H1 (cell line): ENCODE data around the gene CCBE1. TPM values are rescaled to one million over a fixed set of nuclear protein-coding genes. Genes with fewer than 3 reads are reported as not detected.

Experiments
- CTCF ChIA-PET: fragments of 300-600 bp; sonication (Branson Sonifier 250); formaldehyde crosslinking; loops from one replicate; lab custom pipeline; 2021; ENCODE audit not compliant: partially characterized antibody; lab: Charles Lee
- POLR2A ChIA-PET: fragments of 300-600 bp; sonication (Branson Sonifier 250); formaldehyde crosslinking; loops from one replicate; lab custom pipeline; 2021; ENCODE audit warnings: inconsistent platforms; ENCODE audit not compliant: partially characterized antibody; lab: Charles Lee
- DNase-seq, 2 experiments: peaks; one replicate each; pipeline versions ENCODE4 v3.0.0 to v3.0.0-alpha.2; 2010 to 2022; ENCODE audit warnings: low spot score in 2 of 2, low read depth in 1 of 2, mixed read lengths in 1 of 2
- FAIRE-seq: peaks from 2 replicates; lab custom pipeline; 2011; peaks lifted over from hg19 to GRCh38; lab: Jason Lieb, UNC
- H2AFZ ChIP-seq: 2 replicates; pipeline ENCODE4 v1.8.1; 2012; ENCODE audit warnings: low read length, inconsistent platforms
- H2AK5ac ChIP-seq: 2 replicates; pipeline ENCODE4 v1.6.1; 2013; ENCODE audit warnings: low read depth, low read length
- H2BK120ac ChIP-seq: replicated peaks from 2 replicates; pipeline ENCODE3; 2013; ENCODE audit warnings: low read depth, low read length, inconsistent platforms
- H2BK12ac ChIP-seq: 2 replicates; pipeline ENCODE4 v1.6.1; 2013; ENCODE audit warnings: low read depth, low read length
- H2BK15ac ChIP-seq: 2 replicates; pipeline ENCODE4 v1.6.1; 2013; ENCODE audit warnings: low read length
- H2BK20ac ChIP-seq: 2 replicates; pipeline ENCODE4 v1.6.1; 2013; ENCODE audit warnings: low read length
- H2BK5ac ChIP-seq: 2 replicates; pipeline ENCODE4 v1.6.1; 2013; ENCODE audit warnings: low read depth, low read length
- H3K14ac ChIP-seq: 2 replicates; pipeline ENCODE4 v1.6.1; 2013; ENCODE audit warnings: inconsistent platforms; ENCODE audit not compliant: insufficient read length
- H3K18ac ChIP-seq: 2 replicates; pipeline ENCODE4 v1.6.1; 2013; ENCODE audit warnings: low read length; ENCODE audit errors: extremely low read depth
- H3K23ac ChIP-seq: 2 replicates; pipeline ENCODE4 v1.6.1; 2013; ENCODE audit warnings: inconsistent platforms; ENCODE audit not compliant: insufficient read length
- H3K23me2 ChIP-seq: 2 replicates; pipeline ENCODE4 v1.6.1; 2013; ENCODE audit warnings: low read depth, low read length
- H3K27ac ChIP-seq: 2 replicates; pipeline ENCODE4 v1.6.1; 2011; ENCODE audit warnings: low read depth, low read length, inconsistent platforms
- H3K27me3 ChIP-seq, 4 experiments: replicated peaks in 1 of 4; 1 replicate in 1 of 4; 2 replicates in 3 of 4; pipeline versions ENCODE4 v1.6.1 to v1.8.1; 2011 to 2013; ENCODE audit warnings: low read length in 3 of 4, mild to moderate bottlenecking in 3 of 4, inconsistent platforms in 2 of 4, mixed read lengths in 2 of 4, moderate library complexity in 1 of 4; ENCODE audit not compliant: control insufficient read depth in 3 of 4, insufficient read depth in 3 of 4; ENCODE audit errors: extremely low read depth in 1 of 4
- H3K36me3 ChIP-seq, 4 experiments: 2 replicates each; pipeline versions ENCODE4 v1.6.1 to v1.8.1; 2011 to 2013; ENCODE audit warnings: mild to moderate bottlenecking in 4 of 4, low read length in 3 of 4, moderate library complexity in 2 of 4, control low read depth in 1 of 4, inconsistent platforms in 1 of 4; ENCODE audit not compliant: insufficient read depth in 4 of 4, control insufficient read depth in 2 of 4
- H3K4ac ChIP-seq: replicated peaks from 2 replicates; pipeline ENCODE3; 2013; ENCODE audit warnings: low read length, low read depth, mixed read lengths, inconsistent platforms; ENCODE audit not compliant: insufficient read length
- H3K4me1 ChIP-seq, 4 experiments: replicated peaks in 1 of 4; 1 replicate in 1 of 4; 2 replicates in 3 of 4; pipeline versions ENCODE4 v1.6.1 to v1.8.1; 2011 to 2013; ENCODE audit warnings: low read length in 3 of 4, inconsistent platforms in 2 of 4, mixed read lengths in 1 of 4; ENCODE audit not compliant: insufficient read depth in 4 of 4, control insufficient read depth in 3 of 4
- H3K4me2 ChIP-seq, 2 experiments: 2 replicates each; pipeline versions ENCODE4 v1.6.1 to v1.8.1; 2011 to 2013; ENCODE audit warnings: low read depth in 2 of 2, low read length in 2 of 2, control low read depth in 1 of 2, inconsistent platforms in 1 of 2, mild to moderate bottlenecking in 1 of 2; ENCODE audit not compliant: insufficient read depth in 1 of 2
- H3K4me3 ChIP-seq, 4 experiments: fragments of 200-600, 300-600 bp in 1 of 4; sonication (generic), shearing (Covaris generic), sonication (Bioruptor Twin) in 1 of 4; 2 replicates each; pipeline versions ENCODE4 v1.5.1 to v1.8.1; 2011 to 2016; ENCODE audit warnings: low read length in 4 of 4, low read depth in 3 of 4, control low read depth in 2 of 4, inconsistent platforms in 2 of 4, mild to moderate bottlenecking in 2 of 4, mixed read lengths in 1 of 4, moderate library complexity in 1 of 4; ENCODE audit not compliant: insufficient read depth in 2 of 4; ENCODE audit errors: extremely low read depth in 1 of 4
- H3K56ac ChIP-seq: replicated peaks from 2 replicates; pipeline ENCODE3; 2013; ENCODE audit warnings: low read depth, mild to moderate bottlenecking, mixed read lengths, low read length, inconsistent platforms; ENCODE audit not compliant: insufficient read length
- H3K79me1 ChIP-seq: 2 replicates; pipeline ENCODE4 v1.6.1; 2013; ENCODE audit warnings: low read depth, low read length, control low read depth
- H3K79me2 ChIP-seq, 2 experiments: 2 replicates each; pipeline versions ENCODE4 v1.6.1 to v1.8.1; 2012 to 2013; ENCODE audit warnings: low read length in 2 of 2, mild to moderate bottlenecking in 2 of 2, inconsistent platforms in 1 of 2; ENCODE audit not compliant: insufficient read depth in 2 of 2, control insufficient read depth in 1 of 2
- H3K9ac ChIP-seq, 4 experiments: replicated peaks in 1 of 4; 1 replicate in 1 of 4; 2 replicates in 3 of 4; pipeline versions ENCODE4 v1.6.1 to v1.8.1; 2011 to 2013; ENCODE audit warnings: low read depth in 3 of 4, low read length in 3 of 4, control low read depth in 2 of 4, mild to moderate bottlenecking in 2 of 4, moderate library complexity in 2 of 4, inconsistent platforms in 1 of 4; ENCODE audit errors: extremely low read depth in 1 of 4
- H3K9me3 ChIP-seq, 2 experiments: 2 replicates each; pipeline versions ENCODE4 v1.6.1 to v1.8.1; 2012 to 2013; ENCODE audit warnings: mild to moderate bottlenecking in 2 of 2, moderate library complexity in 2 of 2, control low read depth in 1 of 2, inconsistent platforms in 1 of 2, low read depth in 1 of 2, low read length in 1 of 2, mixed read lengths in 1 of 2; ENCODE audit not compliant: insufficient read depth in 2 of 2
- H4K20me1 ChIP-seq, 2 experiments: replicated peaks in 1 of 2; 2 replicates each; pipeline versions ENCODE3 to v1.8.1; 2011 to 2013; ENCODE audit warnings: inconsistent platforms in 2 of 2, low read length in 2 of 2, mild to moderate bottlenecking in 1 of 2; ENCODE audit not compliant: insufficient read depth in 2 of 2, control insufficient read depth in 1 of 2
- H4K5ac ChIP-seq: 2 replicates; pipeline ENCODE4 v1.6.1; 2013; ENCODE audit warnings: low read length, low read depth, mixed read lengths, inconsistent platforms; ENCODE audit not compliant: insufficient read length
- H4K8ac ChIP-seq: 2 replicates; pipeline ENCODE4 v1.8.0; 2013; ENCODE audit warnings: mild to moderate bottlenecking, moderate library complexity, low read length, inconsistent platforms; ENCODE audit not compliant: insufficient read depth; ENCODE audit errors: extremely low read depth
- H4K91ac ChIP-seq: replicated peaks from 2 replicates; pipeline ENCODE3; 2013; ENCODE audit warnings: low read length, mixed read lengths, inconsistent platforms; ENCODE audit not compliant: insufficient read length
- BCL11A ChIP-seq, 2 experiments: IDR thresholded peaks; one replicate each; pipeline ENCODE4 v1.6.1; 2011; ENCODE audit warnings: low read depth in 2 of 2, low read length in 2 of 2, mild to moderate bottlenecking in 2 of 2
- CBX8 ChIP-seq: fragments of 300-800, 300-1000 bp; sonication (generic); IDR thresholded peaks from 2 replicates; pipeline ENCODE4 v1.7.1; 2016; ENCODE audit warnings: low read depth, low read length, borderline replicate concordance
- CTBP2 ChIP-seq: IDR thresholded peaks from 2 replicates; pipeline ENCODE4 v1.7.0; 2011; ENCODE audit warnings: borderline replicate concordance, mild to moderate bottlenecking, moderate library complexity, mixed read lengths, low read length; ENCODE audit not compliant: insufficient read depth, insufficient read length
- KDM5A ChIP-seq: fragments of 200-600 bp; IDR thresholded peaks from 2 replicates; pipeline ENCODE4 v1.7.1; 2012; ENCODE audit warnings: mild to moderate bottlenecking, low read length, inconsistent platforms, mixed read lengths
- NANOG ChIP-seq: IDR thresholded peaks from 2 replicates; pipeline ENCODE4 v1.6.1; 2011; ENCODE audit warnings: low read length, low read depth, mild to moderate bottlenecking, inconsistent platforms; ENCODE audit not compliant: insufficient read depth, poor library complexity, severe bottlenecking
- POU5F1 ChIP-seq: IDR thresholded peaks from 2 replicates; pipeline ENCODE4 v1.6.1; 2011; ENCODE audit warnings: low read depth, mild to moderate bottlenecking, low read length, moderate library complexity
- RFX5 ChIP-seq: IDR thresholded peaks from 2 replicates; pipeline ENCODE4 v1.6.1; 2011; ENCODE audit warnings: low read depth, low read length, improper control_type of control experiment, borderline replicate concordance
- SIN3A ChIP-seq, 2 experiments: IDR thresholded peaks in 1 of 2; conservative IDR thresholded peaks in 1 of 2; 2 replicates each; pipeline ENCODE4 v1.6.1; 2011 to 2012; ENCODE audit warnings: low read length in 2 of 2, improper control_type of control experiment in 1 of 2, low read depth in 1 of 2, mild to moderate bottlenecking in 1 of 2
- SIRT6 ChIP-seq: IDR thresholded peaks from one replicate; pipeline ENCODE4 v1.7.1; 2012; ENCODE audit warnings: low read length, inconsistent platforms
- WGBS, 2 experiments: shearing (Covaris generic) in 1 of 2; methylation state at CpG; one replicate each; pipeline versions ENCODE4 v1.1.6 to v1.1.7; 2013 to 2015; ENCODE audit warnings: low lambda C conversion rate in 2 of 2, mixed read lengths in 2 of 2, inconsistent platforms in 1 of 2, low coverage in 1 of 2, missing lambda C conversion rate in 1 of 2; ENCODE audit not compliant: insufficient replicate concordance in 2 of 2, insufficient coverage in 1 of 2, insufficient read length in 1 of 2; ENCODE audit errors: extremely low coverage in 1 of 2, missing lambda C conversion rate in 1 of 2; 5-methylcytosine and 5-hydroxymethylcytosine counted together
- polyA plus RNA-seq, 7 experiments: library from polyadenylated mRNA; depleted of rRNA in 3 of 7; stranded (reverse) in 5 of 7; unstranded in 2 of 7; fragments of >200 nt in 5 of 7; fragments of 200-250 nt in 2 of 7; gene quantifications; 1 replicate in 5 of 7; 2 replicates in 1 of 7; 4 replicates in 1 of 7; pipeline versions ENCODE4 v1.2.1 to v1.2.3, GENCODE V29; 2011 to 2013; ENCODE audit warnings: missing spikeins in 2 of 7, mixed read lengths in 2 of 7
- total RNA-seq: library from RNA; stranded (reverse); fragmentation: NEBNext Ultra II Directional; extraction: Animal tissue kit (Norgen Biotek cat#: 25700); gene quantifications from 2 replicates; pipeline ENCODE4 v1.2.1, GENCODE V29; 2021
- TF ChIP-seq, protein P1 (sequence below): IDR thresholded peaks from 2 replicates; pipeline ENCODE4 v1.6.1; 2012; ENCODE audit warnings: inconsistent platforms
- TF ChIP-seq, protein P2 (sequence below): IDR thresholded peaks from 2 replicates; pipeline ENCODE4 v1.6.1; 2011; ENCODE audit warnings: low read length, improper control_type of control experiment

CCBE1 gene
- total and polyA plus RNA-seq, 2 of the 8 experiments (the other 6 are each of a cell fraction or from before 2014, with no cell fraction given) = 2.1 to 2.6 TPM

DNA sequence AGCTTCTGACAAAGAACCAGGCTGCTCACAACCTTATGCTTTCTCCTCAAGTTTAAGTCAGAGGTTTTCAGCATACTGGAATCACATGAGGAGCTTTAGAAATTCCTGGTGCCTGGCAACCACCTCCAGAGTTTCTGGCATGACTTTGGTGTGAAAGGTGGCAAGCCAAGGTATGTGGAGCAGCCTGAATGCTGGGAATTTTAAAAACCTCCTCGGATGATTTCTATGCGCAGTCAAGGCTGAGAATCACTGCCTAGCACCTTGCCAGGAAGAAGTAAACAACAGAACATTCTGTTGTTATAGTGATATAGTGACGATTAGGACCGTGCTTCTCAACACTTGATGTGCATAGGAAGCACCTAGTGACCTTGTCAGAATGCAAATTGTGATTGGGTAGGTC, 11.7 kb downstream of the CCBE1 start:
- Histone ChIP-seq H3K79me2 (no peaks in the 10 kb centered on the region), H3K79me1 (no peaks in the 10 kb centered on the region; the same call in 1 of the 2 replicates), H4K5ac (peak overlapping the region; percentile 16), H3K18ac (no peak overlapping the region), H3K4me2 (no peak overlapping the region), H3K36me3 (no peaks in the 10 kb centered on the region), H3K14ac (no peak overlapping the region), H3K9me3 (no peaks in the 10 kb centered on the region), H4K91ac (no peak overlapping the region), H3K4ac (no peak overlapping the region), H3K23me2 (no peaks in the 10 kb centered on the region), H3K4me1 (peaks cover 2 to 29% (median 15%) of the 10 kb centered on the region in 4 experiments; a peak in 6 of 7 replicates), H3K4me3 (no peak overlapping the region), H3K27me3 (peaks cover 0 to 6% (median 0%) of the 10 kb centered on the region in 4 experiments; a peak in 2 of 7 replicates), H3K23ac (no peak overlapping the region), H3K27ac (no peak overlapping the region), H2BK5ac (0 out of 2 replicates have a peak overlapping the region, but pooled peaks have one; percentile 20), H2AFZ (no peak overlapping the region), H2BK12ac (peak overlapping the region; percentile 52; the same call in 1 of the 2 replicates), H4K8ac (no peak overlapping the region), H3K56ac (no peak overlapping the region), H3K9ac (no peak overlapping the region), H2BK15ac (no peak overlapping the region; the same call in 1 of the 2 replicates), H4K20me1 (no peaks in the 10 kb centered on the region), H2BK120ac (no peak overlapping the region), H2AK5ac (no peak overlapping the region), H2BK20ac (no peak overlapping the region)
- CTCF ChIA-PET = interaction anchor here (1.4 to 10.3 kb wide), 5 partner anchors 9 to 155 kb away, joined by 3 to 78 read pairs (median 7); partner anchors contain the start of gene CCBE1
- 88% methylated on average over 4 of the region's 4 CpGs; no CpG with 5 or more reads in 1 of the 2 experiments for WGBS, 2 experiments
- FAIRE-seq = no peak
- POLR2A ChIA-PET = interaction anchor here (0.6 to 1.0 kb wide), 2 partner anchors 12 to 221 kb away, joined by 5 read pairs; partner anchors contain the start of gene CCBE1
- no peak for DNase-seq
- no peak for TF ChIP-seq SIN3A (conservative IDR thresholded peaks at IDR 0.05 in 1 of 2, IDR thresholded peaks at IDR 0.05 in 1 of 2; ENCODE audit: low read depth in 1 of 2, low read length in 2 of 2)
- TF ChIP-seq POU5F1 = no peak
- TF ChIP-seq, protein P1, sequence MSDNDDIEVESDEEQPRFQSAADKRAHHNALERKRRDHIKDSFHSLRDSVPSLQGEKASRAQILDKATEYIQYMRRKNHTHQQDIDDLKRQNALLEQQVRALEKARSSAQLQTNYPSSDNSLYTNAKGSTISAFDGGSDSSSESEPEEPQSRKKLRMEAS = no peak
- no peak for TF ChIP-seq KDM5A
- no peak for TF ChIP-seq NANOG
- TF ChIP-seq CTBP2 = no peak
- TF ChIP-seq, protein P2, sequence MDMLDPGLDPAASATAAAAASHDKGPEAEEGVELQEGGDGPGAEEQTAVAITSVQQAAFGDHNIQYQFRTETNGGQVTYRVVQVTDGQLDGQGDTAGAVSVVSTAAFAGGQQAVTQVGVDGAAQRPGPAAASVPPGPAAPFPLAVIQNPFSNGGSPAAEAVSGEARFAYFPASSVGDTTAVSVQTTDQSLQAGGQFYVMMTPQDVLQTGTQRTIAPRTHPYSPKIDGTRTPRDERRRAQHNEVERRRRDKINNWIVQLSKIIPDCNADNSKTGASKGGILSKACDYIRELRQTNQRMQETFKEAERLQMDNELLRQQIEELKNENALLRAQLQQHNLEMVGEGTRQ = no peak
- TF ChIP-seq SIRT6 = no peak
- no peak for TF ChIP-seq CBX8
- TF ChIP-seq BCL11A (IDR thresholded peaks at IDR 0.05; ENCODE audit: low read depth in 2 of 2, low read length in 2 of 2) = no peak
- no peak for TF ChIP-seq RFX5
